Activated naive CD8-positive, alpha-beta T cell treated with anti-CD3 and anti-CD28 coated beads, Interleukin-2, amount 50 U/mL, for 24 hours (primary cell): ENCODE data around the gene STPG4.

Source experiments
- ATAC-seq: fragments of 150-1000 bp; cut with Tn5 transposase; one replicate; pipeline ENCODE4 v1.10.0; 2021
- DNase-seq: peaks from one replicate; pipeline ENCODE4 v3.0.0; 2021
- H3K27ac Mint-ChIP-seq: one replicate; pipeline ENCODE4 v1.8.0; 2021; ENCODE audit warnings: mild to moderate bottlenecking, mixed read lengths
- H3K27me3 Mint-ChIP-seq: one replicate; pipeline ENCODE4 v1.8.0; 2021; ENCODE audit warnings: mixed read lengths
- H3K36me3 Mint-ChIP-seq: one replicate; pipeline ENCODE4 v1.8.0; 2021; ENCODE audit warnings: low read depth, mixed read lengths
- H3K4me1 Mint-ChIP-seq: one replicate; pipeline ENCODE4 v1.8.0; 2021; ENCODE audit warnings: mixed read lengths
- H3K4me3 Mint-ChIP-seq: one replicate; pipeline ENCODE4 v1.8.0; 2021; ENCODE audit warnings: mild to moderate bottlenecking, moderate library complexity, mixed read lengths
- H3K9me3 Mint-ChIP-seq: one replicate; pipeline ENCODE4 v1.8.0; 2021; ENCODE audit warnings: mixed read lengths

The STPG4 gene

DNA sequence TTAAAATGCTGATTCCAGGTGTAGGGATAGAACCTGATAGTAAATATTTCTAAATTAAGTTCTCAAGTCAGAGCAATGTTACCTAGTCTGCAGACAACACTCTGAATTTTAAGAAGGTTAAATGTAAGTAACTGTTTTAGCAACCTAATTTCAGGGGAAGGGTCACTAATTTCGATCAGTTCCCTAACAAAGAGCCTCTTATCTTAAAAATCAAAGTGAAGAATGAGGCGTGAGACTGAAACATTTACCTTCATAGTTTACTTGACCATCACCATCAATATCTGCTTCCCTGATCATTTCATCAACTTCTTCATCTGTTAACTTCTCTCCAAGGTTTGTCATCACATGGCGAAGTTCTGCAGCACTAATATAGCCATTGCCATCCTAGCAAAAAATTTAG lies 6.4 kb upstream of the STPG4 start:
- peak overlapping the region; percentile 16 for H3K27ac Mint-ChIP-seq
- H3K36me3 Mint-ChIP-seq: peaks cover 64% of the 10 kb centered on the region
- no peak overlapping the region for H3K4me3 Mint-ChIP-seq

DNA sequence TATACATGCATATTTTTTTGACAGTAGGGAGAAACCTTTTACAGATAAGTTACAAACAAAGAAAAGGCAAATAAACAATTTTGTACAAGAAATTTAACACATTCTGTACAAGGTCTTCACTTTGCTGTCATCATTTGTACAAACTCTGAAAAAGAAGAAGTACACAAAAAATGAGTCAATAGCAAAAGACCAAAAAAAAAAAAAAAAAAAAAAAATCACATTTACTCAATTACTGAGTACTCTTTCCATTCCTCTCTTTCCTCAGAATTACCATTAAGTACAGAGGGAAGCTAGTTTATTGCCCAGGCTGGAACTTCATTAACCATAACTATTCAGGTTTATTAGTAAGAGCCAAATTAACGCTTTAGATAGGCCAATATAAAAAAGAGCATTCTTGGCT lies 5.6 kb upstream of the STPG4 start:
- H3K9me3 Mint-ChIP-seq: no peaks in the 10 kb centered on the region
- H3K36me3 Mint-ChIP-seq: peaks cover 63% of the 10 kb centered on the region
- no peak overlapping the region for H3K27ac Mint-ChIP-seq
- DNase-seq (no peak), ATAC-seq (no peak)
- H3K27me3 Mint-ChIP-seq: no peaks in the 10 kb centered on the region
- no peak overlapping the region for H3K4me3 Mint-ChIP-seq
- H3K4me1 Mint-ChIP-seq: peaks cover 29% of the 10 kb centered on the region

More for the DNA sequence above, 6.4 kb upstream of the STPG4 start:
- peaks cover 28% of the 10 kb centered on the region for H3K4me1 Mint-ChIP-seq
- no peak for ATAC-seq
- no peaks in the 10 kb centered on the region for H3K9me3 Mint-ChIP-seq
- no peak for DNase-seq
- no peaks in the 10 kb centered on the region for H3K27me3 Mint-ChIP-seq

DNA sequence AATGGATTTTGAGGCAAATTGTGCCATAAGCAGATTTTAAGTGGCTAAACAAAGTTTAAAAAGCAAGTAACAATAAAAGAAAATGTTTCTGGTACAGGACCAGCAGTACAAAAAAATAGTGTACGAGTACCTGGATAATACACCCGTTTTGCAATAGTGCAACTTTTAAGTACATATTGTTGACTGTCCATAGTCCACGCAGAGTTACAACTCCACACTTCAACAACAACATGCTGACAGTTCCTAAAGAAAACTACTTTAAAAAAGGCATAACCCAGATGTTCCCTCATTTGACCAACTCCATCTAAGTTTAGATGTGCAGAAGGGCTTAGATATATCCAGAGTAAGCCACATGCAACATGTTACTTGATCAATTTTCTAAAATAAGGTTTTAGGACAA lies 5.1 kb upstream of the STPG4 start:
- no peaks in the 10 kb centered on the region for H3K27me3 Mint-ChIP-seq
- peaks cover 60% of the 10 kb centered on the region for H3K36me3 Mint-ChIP-seq
- H3K4me1 Mint-ChIP-seq: peaks cover 28% of the 10 kb centered on the region
- H3K9me3 Mint-ChIP-seq: no peaks in the 10 kb centered on the region
- no peak overlapping the region for H3K27ac Mint-ChIP-seq
- ATAC-seq: no peak
- DNase-seq: no peak
- no peak overlapping the region for H3K4me3 Mint-ChIP-seq

DNA sequence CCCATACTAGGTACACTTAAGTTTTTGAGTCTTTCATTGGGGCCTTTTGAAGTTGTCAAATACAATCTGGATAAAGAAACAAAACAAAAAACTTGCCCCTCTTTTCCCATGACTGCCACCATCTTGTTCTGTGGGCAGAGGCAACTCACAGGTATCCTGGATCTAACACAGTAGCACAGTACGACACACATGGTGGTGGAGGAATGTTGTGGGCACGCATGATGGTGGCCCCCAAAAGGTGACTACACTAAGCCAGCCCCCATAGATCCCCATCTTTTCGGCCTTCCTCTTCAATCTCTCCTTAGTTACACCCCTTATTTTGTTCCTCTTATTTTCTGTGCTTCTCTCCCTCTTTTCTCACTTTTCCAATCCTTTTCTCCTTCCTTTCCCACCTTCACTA lies 4.5 kb upstream of the STPG4 start:
- H3K27me3 Mint-ChIP-seq: no peaks in the 10 kb centered on the region
- peaks cover 54% of the 10 kb centered on the region for H3K36me3 Mint-ChIP-seq
- peak overlapping the region; percentile 4 for H3K4me3 Mint-ChIP-seq
- no peak for ATAC-seq
- no peak overlapping the region for H3K27ac Mint-ChIP-seq
- DNase-seq: no peak
- no peaks in the 10 kb centered on the region for H3K9me3 Mint-ChIP-seq
- peaks cover 22% of the 10 kb centered on the region for H3K4me1 Mint-ChIP-seq

DNA sequence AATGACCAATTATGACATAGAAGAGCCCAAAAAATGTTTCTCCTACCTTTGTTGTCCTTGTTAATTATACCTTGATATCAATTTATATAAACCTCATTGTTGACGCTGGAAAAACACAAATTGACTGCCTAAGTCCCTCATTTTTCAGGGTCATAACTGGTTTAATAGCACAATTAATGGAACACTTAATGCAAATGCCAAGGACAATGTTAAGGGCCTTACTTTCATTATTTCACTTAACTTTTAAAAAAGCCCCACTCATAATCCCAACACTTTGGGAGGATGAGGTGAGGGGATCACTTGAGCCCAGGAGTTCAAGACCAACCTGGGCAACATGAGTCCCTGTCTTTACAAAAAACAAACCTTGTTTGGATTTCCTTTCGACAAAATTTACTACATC lies 3.5 kb upstream of the STPG4 start:
- no peak overlapping the region for H3K4me3 Mint-ChIP-seq
- ATAC-seq (no peak), DNase-seq (no peak)
- no peak overlapping the region for H3K27ac Mint-ChIP-seq
- H3K4me1 Mint-ChIP-seq: peaks cover 18% of the 10 kb centered on the region
- H3K36me3 Mint-ChIP-seq: peaks cover 51% of the 10 kb centered on the region
- no peaks in the 10 kb centered on the region for H3K9me3 Mint-ChIP-seq
- H3K27me3 Mint-ChIP-seq: no peaks in the 10 kb centered on the region

DNA sequence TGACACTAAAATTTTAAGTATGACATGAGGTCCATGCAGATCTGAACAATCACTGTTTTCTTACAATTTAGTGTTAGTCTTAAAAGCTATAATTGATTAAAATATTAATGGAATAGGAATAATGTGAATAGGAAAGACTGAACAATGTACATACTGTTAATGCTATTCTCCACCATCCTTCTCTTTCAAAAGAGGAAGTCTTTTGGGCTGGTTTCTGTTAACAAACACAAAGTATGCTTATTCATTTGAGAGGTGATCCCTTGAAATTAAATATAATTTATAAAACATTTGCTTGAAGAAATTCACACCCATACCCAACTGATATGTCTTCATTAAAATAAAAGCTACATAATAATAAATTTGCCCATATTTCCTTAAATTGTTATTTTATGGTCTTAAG lies 2.3 kb downstream of the STPG4 start:
- Mint-ChIP-seq H3K9me3 (no peaks in the 10 kb centered on the region), H3K27me3 (no peaks in the 10 kb centered on the region), H3K27ac (no peak overlapping the region), H3K36me3 (peaks cover 27% of the 10 kb centered on the region), H3K4me3 (no peak overlapping the region), H3K4me1 (peaks cover 8% of the 10 kb centered on the region)
- ATAC-seq (no peak), DNase-seq (no peak)

DNA sequence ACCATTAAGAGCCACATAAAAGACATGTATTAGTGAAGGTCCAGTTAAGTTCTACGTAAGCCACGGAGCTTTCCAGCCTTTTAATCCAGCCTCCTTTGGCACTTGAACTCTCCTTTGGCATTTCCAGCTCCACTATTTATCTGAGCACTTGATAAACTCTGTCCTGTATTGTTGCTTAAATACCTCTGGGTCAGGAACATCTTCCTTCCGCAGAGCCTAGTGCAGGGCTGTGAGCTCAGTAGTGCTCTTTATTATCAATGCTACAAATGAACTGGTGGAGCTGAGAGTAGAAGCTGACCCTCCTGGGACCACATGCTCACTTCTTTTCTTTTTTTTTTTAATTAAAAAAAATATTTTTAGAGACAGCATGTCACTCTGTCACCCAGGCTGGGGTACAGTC lies 4.9 kb downstream of the STPG4 start:
- Mint-ChIP-seq H3K36me3 (peaks cover 21% of the 10 kb centered on the region), H3K9me3 (no peaks in the 10 kb centered on the region), H3K27me3 (no peaks in the 10 kb centered on the region), H3K27ac (no peak overlapping the region), H3K4me3 (no peak overlapping the region), H3K4me1 (no peaks in the 10 kb centered on the region)
- ATAC-seq: no peak
- DNase-seq: no peak

DNA sequence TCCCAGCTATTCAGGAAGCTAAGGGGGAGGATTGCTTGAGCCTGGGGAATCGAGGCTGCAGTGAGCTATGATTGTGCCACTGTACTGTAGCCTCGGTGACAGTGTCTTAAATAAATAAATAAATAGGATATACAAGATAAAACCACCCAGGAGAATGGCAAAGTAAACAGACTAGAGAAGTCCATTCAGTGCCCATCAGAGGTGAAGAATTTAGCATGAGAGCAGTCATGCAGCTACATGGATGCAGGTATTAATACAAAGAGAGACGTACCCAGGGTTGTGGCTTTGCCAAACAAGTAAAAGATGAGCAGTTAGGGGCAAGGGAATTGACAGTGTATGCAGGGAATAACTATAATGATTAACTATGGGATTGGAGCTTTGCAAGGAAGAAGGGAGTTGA lies 8.1 kb downstream of the STPG4 start:
- DNase-seq (no peak), ATAC-seq (no peak)
- no peak overlapping the region for H3K27ac Mint-ChIP-seq
- H3K27me3 Mint-ChIP-seq: no peaks in the 10 kb centered on the region
- peaks cover 6% of the 10 kb centered on the region for H3K4me1 Mint-ChIP-seq
- peaks cover 38% of the 10 kb centered on the region for H3K36me3 Mint-ChIP-seq
- no peak overlapping the region for H3K4me3 Mint-ChIP-seq
- no peaks in the 10 kb centered on the region for H3K9me3 Mint-ChIP-seq

DNA sequence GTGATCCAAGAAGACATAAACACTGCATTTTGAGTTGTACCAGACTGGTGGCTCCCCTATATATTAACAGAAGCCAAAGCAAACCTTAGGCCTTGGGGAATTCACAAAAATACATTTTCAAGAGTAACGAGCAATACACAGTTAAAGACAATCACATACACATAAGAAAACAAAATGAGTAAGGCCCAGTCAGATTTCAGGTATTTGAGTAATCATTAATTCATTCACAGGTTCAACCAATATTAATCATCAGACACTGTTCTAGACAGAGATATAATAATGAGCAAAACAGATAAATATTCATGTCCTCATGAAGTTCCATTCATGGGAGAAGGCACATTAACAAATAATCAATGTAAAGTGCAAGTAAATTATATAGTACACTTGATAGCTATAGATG lies 9.6 kb downstream of the STPG4 start:
- DNase-seq (no peak), ATAC-seq (no peak)
- peaks cover 6% of the 10 kb centered on the region for H3K4me1 Mint-ChIP-seq
- no peaks in the 10 kb centered on the region for H3K27me3 Mint-ChIP-seq
- peaks cover 44% of the 10 kb centered on the region for H3K36me3 Mint-ChIP-seq
- H3K27ac Mint-ChIP-seq: no peak overlapping the region
- peaks cover 2% of the 10 kb centered on the region for H3K9me3 Mint-ChIP-seq
- H3K4me3 Mint-ChIP-seq: no peak overlapping the region

DNA sequence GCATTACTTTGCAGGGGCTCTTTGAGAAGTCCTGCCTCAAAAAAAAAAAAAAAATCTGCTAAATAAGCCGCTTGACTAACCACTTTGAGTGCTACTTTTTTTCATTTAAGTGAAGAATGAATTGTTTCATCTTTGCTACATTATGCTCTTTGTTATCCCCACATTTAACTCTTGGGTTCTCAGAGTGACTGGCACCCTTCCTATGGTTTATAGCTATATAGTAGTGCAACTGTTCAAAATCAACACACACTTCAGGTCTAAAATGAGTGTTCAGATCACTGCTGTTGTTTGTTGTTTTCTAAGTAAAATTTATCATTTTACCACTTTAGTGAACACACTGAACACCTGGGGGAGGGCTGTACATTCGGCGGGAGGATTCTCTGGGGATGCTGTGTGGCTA lies 13.6 kb downstream of the STPG4 start:
- Mint-ChIP-seq H3K27ac (no peak overlapping the region), H3K9me3 (peaks cover 22% of the 10 kb centered on the region), H3K36me3 (peaks cover 42% of the 10 kb centered on the region), H3K4me3 (no peak overlapping the region), H3K27me3 (no peaks in the 10 kb centered on the region), H3K4me1 (peaks cover 6% of the 10 kb centered on the region)
- DNase-seq (no peak), ATAC-seq (no peak)

DNA sequence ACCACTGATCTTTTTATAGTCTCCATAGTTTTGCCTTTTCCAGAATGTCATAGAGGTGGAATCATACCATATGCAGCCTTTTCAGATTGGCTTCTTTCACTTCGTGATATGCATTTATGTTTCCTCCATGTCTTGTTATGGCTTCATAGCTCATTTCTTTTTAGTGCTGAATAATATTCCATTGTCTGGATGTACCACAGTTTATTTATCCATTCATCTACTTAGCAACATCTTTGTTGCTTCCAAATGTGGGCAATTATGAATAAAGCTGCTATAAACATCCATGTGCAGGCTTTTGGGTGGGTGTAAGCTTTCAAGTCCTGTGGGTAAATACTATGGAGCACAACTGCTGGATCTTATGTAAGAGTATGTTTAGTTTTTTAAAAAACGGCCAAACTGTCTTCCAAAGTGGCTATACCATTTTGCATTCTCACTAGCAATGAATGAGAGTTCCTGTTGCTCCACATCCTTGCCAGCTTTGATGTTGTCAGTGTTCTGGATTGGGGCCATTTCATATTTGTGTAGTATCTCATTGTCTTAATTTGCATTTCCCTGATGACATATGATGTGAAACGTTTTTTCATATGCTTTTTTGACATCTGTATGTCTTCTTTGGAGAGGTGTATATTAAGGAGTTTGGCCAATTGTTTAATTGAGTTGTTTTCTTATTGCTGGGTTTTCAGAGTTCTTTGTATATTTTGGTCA lies 20.6 kb downstream of the STPG4 start:
- no peak overlapping the region for H3K27ac Mint-ChIP-seq
- H3K36me3 Mint-ChIP-seq: peaks cover 9% of the 10 kb centered on the region
- ATAC-seq: no peak
- H3K9me3 Mint-ChIP-seq: peaks cover 31% of the 10 kb centered on the region
- DNase-seq: no peak
- no peaks in the 10 kb centered on the region for H3K4me1 Mint-ChIP-seq
- no peaks in the 10 kb centered on the region for H3K27me3 Mint-ChIP-seq
- no peak overlapping the region for H3K4me3 Mint-ChIP-seq

DNA sequence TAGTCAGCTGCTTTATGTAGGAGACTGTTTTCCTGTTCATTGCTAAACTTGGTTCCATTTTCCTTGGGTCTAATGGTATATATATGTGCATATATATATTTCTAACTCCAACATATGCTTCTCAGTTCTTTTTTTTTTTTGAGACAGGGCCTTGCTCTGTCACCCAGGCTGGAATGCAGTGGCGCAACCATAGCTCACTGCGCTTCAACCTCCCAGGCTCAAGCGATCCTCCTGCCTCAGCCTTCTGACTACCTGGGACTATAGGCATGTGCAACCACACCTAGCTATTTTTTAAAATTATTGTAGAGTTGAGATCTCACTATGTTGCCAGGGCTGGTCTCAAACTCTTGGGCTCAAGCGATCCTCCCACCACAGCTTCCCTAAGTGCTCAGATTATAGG lies 22.1 kb downstream of the STPG4 start:
- Mint-ChIP-seq H3K4me3 (no peak overlapping the region), H3K27me3 (no peaks in the 10 kb centered on the region), H3K36me3 (peaks cover 5% of the 10 kb centered on the region), H3K27ac (no peak overlapping the region), H3K9me3 (peaks cover 26% of the 10 kb centered on the region), H3K4me1 (no peaks in the 10 kb centered on the region)
- DNase-seq (no peak), ATAC-seq (no peak)

DNA sequence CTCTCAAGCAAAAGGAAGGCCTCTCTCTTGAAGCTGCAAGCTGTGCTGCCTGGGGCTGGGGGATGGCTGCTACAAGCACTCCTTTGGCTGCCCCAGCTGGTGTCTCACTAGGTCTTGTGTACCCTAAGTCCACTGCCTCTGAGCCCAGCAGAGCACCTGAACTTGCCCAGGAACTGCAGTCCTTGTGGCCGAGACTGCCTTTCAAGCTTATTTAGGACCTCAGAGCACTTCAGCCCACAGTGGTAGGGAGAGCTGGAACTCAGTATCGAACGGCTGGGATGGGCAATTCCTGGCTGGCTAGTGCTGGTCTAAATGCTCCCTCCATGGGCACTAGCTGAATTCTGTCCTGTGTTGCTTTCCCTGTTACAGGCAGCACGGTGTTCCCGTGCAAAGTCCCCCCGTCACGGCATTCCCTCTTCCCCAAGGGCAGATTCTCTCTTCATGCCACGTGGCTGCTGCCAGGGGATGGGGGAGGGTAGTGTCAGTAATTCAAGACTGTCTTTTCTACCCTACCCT lies 25.9 kb downstream of the STPG4 start:
- Mint-ChIP-seq H3K27me3 (no peaks in the 10 kb centered on the region), H3K4me1 (no peaks in the 10 kb centered on the region), H3K4me3 (no peak overlapping the region), H3K9me3 (no peaks in the 10 kb centered on the region), H3K36me3 (no peaks in the 10 kb centered on the region), H3K27ac (no peak overlapping the region)
- DNase-seq (no peak), ATAC-seq (no peak)

DNA sequence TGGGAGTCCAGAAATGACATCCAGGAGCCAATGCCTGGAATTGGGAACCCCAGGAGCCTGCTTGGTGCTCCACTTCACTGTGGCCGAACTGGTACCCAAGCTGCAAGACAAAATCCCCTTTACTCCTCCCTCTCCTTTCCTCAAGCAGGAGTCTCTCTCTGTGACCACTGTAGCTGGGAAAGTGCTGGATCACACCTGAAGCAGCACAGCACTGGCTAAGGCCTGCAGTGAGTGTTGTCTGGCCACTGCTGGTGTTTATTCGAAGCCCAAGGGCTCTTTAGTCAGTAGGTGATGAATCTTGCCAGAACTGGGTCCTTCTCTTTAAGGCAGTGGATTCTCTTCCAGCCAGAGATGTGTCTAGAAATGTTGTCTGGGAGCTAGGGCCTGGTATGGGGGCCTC lies 26.4 kb downstream of the STPG4 start:
- Mint-ChIP-seq H3K4me1 (no peaks in the 10 kb centered on the region), H3K36me3 (no peaks in the 10 kb centered on the region), H3K27me3 (no peaks in the 10 kb centered on the region), H3K27ac (no peak overlapping the region), H3K9me3 (no peaks in the 10 kb centered on the region), H3K4me3 (no peak overlapping the region)
- DNase-seq (no peak), ATAC-seq (no peak)

DNA sequence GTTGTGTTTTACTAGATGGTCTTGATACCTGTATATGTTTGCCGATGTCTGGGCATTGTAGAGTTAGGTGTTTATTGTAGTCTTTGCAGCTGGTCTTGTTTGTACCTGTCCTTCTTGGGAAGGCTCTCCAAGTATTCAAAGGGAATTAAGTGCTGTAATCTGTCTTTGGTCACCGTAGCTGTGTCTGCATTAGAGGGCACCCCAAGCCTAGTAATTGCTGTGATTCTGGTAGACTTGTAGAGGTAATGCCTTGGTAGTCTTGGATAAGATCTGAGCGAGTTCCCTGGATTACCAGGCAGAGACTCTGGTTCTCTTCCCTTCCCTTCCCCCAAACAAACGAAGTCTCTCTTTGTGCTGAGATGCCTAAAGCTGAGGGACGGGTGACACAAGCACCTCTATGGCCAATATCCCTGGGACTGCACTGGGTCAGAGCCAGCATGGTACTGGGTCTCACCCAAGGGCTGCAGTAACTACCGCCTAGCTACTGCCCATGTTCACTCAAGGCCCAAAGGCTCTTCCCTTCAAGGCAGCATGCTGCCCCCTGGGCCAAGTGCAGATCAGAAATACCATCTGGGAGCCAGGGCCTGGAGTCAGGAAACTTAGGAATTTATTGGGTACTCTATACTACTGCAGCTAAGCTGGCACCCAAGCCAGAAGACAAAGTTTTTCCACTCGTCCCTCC lies 27.1 kb downstream of the STPG4 start:
- no peaks in the 10 kb centered on the region for H3K27me3 Mint-ChIP-seq
- H3K9me3 Mint-ChIP-seq: no peaks in the 10 kb centered on the region
- ATAC-seq: no peak
- DNase-seq: no peak
- H3K36me3 Mint-ChIP-seq: no peaks in the 10 kb centered on the region
- no peak overlapping the region for H3K27ac Mint-ChIP-seq
- H3K4me1 Mint-ChIP-seq: no peaks in the 10 kb centered on the region
- no peak overlapping the region for H3K4me3 Mint-ChIP-seq
